ENCODE data around the gene CDHR3. TPM values are rescaled to one million over a fixed set of nuclear protein-coding genes. Genes with fewer than 3 reads are reported as not detected.

CDHR3 gene
- polyA plus RNA-seq, 1 donor from 2014 or later = 2.9 TPM

DNA sequence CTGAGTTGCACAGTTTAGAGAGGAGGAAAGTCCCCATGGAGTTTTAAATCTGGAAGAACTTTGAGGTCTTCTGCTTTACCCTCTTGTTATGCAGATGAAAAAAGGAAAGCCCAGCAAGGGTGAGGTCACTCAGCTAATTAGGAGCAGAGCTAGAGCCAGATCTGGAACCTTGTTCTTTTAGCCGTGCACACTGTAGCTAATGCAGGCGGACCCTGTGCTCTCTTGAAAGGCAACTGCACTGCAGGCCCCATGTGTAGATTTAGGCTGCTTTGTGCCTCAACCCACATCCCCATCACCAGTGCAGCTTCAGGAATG, 85.6 kb downstream of the CDHR3 start:
- H2AFZ ChIP-seq (ENCODE audit: low read depth, low read length) = no peak overlapping the region
- no peaks in the 10 kb centered on the region for H3K9me2 ChIP-seq (ENCODE audit: insufficient read depth, low read length)
- H4K20me1 ChIP-seq (ENCODE audit: insufficient read depth) = no peaks in the 10 kb centered on the region
- no peaks in the 10 kb centered on the region for H3K9me3 ChIP-seq (ENCODE audit: low read length)
- no peak overlapping the region for H3K4me2 ChIP-seq (ENCODE audit: low read length)
- no peaks in the 10 kb centered on the region for H3K79me2 ChIP-seq (replicated peaks; ENCODE audit: insufficient read depth, low read length)
- no peaks in the 10 kb centered on the region for H3K36me3 ChIP-seq (ENCODE audit: insufficient read depth, low read length)
- H3K9ac ChIP-seq (ENCODE audit: low read length) = no peak overlapping the region
- no peak overlapping the region for H3K4me3 ChIP-seq (ENCODE audit: low read length)
- no peak for TF ChIP-seq MXI1 (conservative IDR thresholded peaks at IDR 0.05; ENCODE audit: poor library complexity, severe bottlenecking)
- no peak for TF ChIP-seq POLR2AphosphoS5 (IDR thresholded peaks at IDR 0.05)
- no peaks in the 10 kb centered on the region for H3F3A ChIP-seq (ENCODE audit: insufficient read depth, low read length, poor library complexity, severe bottlenecking)
- H3K27ac ChIP-seq (ENCODE audit: low read length) = no peak overlapping the region
- H3K27me3 ChIP-seq (ENCODE audit: insufficient read depth, low read depth, low read length) = no peaks in the 10 kb centered on the region

DNA sequence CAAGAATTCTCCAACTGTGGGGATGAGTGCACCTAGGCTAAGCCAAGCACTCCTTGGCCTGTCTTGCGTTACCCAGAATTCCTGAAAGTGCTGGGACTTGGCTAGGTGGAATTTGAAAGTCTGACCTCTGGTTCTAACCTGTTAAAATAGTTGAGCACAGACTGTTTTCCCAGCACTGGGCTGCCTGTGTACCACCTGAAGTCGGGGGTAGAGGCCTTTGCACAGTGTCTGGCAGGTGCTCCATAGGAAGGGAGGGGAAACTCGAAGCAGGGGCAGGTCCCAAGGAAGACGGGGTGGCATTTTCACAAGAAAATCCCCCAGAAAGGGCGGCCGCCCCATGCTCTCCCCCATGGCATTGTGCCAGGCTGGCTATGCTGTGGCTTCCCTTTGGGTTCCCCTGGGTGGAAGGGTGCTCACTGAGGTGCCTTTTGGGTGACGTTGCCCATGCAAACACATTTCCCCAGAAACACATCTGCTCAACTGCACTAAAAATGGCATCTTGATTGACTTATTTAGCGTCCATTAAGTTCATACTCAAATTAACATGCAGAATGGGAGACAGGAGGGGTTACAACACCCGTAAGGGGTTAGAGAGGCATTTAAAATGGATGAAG, 86.2 kb downstream of the CDHR3 start:
- Histone ChIP-seq H3K4me3 (ENCODE audit: low read length) (no peak overlapping the region), H3K79me2 (replicated peaks; ENCODE audit: insufficient read depth, low read length) (no peaks in the 10 kb centered on the region), H3K4me2 (ENCODE audit: low read length) (no peak overlapping the region), H3K9me3 (ENCODE audit: low read length) (no peaks in the 10 kb centered on the region), H2AFZ (ENCODE audit: low read depth, low read length) (no peak overlapping the region), H3K9ac (ENCODE audit: low read length) (no peak overlapping the region), H3K36me3 (ENCODE audit: insufficient read depth, low read length) (no peaks in the 10 kb centered on the region), H3K27ac (ENCODE audit: low read length) (no peak overlapping the region), H3K27me3 (ENCODE audit: insufficient read depth, low read depth, low read length) (no peaks in the 10 kb centered on the region), H4K20me1 (ENCODE audit: insufficient read depth) (no peaks in the 10 kb centered on the region), H3K9me2 (ENCODE audit: insufficient read depth, low read length) (no peaks in the 10 kb centered on the region), H3F3A (ENCODE audit: insufficient read depth, low read length, poor library complexity, severe bottlenecking) (no peaks in the 10 kb centered on the region)
- TF ChIP-seq TAF1 (IDR thresholded peaks at IDR 0.05; ENCODE audit: low read depth) (no peak), EP300 (conservative IDR thresholded peaks at IDR 0.05; ENCODE audit: poor library complexity, severe bottlenecking) (no peak), EZH2 (IDR thresholded peaks at IDR 0.05; ENCODE audit: borderline replicate concordance, insufficient read depth, low read length, poor library complexity, severe bottlenecking) (no peak), REST (IDR thresholded peaks at IDR 0.05; ENCODE audit: borderline replicate concordance) (no peak), SMC3 (conservative IDR thresholded peaks at IDR 0.05; ENCODE audit: poor library complexity) (no peak), MXI1 (conservative IDR thresholded peaks at IDR 0.05; ENCODE audit: poor library complexity, severe bottlenecking) (no peak), POLR2AphosphoS5 (IDR thresholded peaks at IDR 0.05) (no peak), RAD21 (conservative IDR thresholded peaks at IDR 0.05) (no peak), CTCF (IDR thresholded peaks at IDR 0.05; ENCODE audit: poor library complexity, severe bottlenecking) (no peak)
